HG02610 (cell line): ENCODE data around the gene GAS6.
"Not testable (repeated sequence)": the region's sequence is repeated elsewhere in the genome, so short reads cannot be mapped to it uniquely, and the experiment has no call there.

ENCODE experiments used
- ATAC-seq: cut with Tn5 transposase; IDR thresholded peaks from one replicate; pipeline ENCODE4 v1.9.1; 2021; ENCODE audit warnings: mild to moderate bottlenecking, moderate library complexity; ENCODE audit not compliant: unreplicated experiment

Gene GAS6

DNA sequence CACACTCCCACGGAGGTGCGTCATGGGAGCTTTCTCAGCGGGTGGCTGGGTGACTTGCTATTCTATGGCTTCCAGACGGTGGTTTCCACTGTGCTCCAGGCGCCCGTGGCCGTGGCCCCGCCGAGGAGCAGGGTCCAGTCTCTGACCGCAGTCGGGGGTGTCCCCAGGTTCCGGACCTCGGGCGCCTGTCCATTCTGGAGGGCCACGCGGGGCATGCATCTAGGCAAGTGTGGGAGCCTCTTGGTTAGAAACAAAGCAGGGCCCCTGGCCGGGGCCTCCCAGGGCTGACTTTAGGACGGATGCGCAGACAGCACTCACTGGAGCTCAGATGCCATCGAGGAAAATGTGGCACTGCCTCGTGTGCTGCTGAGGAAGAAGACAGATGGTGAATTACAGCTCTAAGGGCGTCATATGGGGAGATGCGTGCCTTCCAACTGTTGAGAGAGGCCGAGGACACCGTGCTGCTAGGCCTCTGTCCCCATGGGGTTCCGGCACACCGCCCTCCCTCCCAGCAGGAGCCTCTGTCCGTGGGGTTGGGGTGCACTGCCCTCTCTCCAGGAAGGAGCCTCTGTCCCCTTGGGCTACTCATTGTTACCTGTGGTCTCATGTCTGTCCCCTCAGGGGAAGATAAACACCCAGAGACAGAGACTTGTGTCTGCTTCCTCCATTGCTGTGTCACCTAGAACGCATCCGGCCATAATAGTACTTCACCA lies 66.8 kb downstream of the GAS6 start:
- no peak for ATAC-seq

DNA sequence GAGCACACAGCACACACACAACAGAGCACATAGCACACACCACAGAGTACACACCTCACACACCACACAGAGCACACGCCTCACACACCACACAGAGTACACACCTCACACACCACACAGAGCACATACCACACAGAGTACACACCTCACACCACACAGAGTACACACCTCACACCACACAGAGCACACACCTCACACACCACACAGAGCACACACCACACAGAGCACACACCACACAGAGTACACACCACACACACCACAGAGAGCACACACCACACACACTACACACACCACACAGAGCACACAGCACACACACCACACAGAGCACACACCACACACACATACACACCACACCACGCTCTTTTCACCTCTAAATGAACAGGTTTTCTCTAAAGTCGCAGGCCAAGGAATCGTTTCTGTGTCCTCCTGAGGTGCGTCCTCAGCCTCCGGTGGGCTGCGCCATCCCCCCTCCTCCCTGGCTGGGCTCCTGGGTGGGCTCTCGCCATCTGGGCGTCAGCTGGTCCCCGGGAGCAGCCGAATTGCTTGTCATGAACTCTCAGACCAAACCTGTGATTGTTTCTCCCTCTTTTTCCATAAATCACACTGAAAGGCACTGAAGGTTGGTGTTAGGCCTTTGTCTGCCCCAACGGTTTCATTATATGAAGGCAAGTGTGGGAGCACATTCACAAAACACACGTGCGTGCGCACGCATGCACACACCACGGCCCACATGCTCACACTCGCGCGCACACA lies 67.5 kb downstream of the GAS6 start:
- ATAC-seq, result no peak

DNA sequence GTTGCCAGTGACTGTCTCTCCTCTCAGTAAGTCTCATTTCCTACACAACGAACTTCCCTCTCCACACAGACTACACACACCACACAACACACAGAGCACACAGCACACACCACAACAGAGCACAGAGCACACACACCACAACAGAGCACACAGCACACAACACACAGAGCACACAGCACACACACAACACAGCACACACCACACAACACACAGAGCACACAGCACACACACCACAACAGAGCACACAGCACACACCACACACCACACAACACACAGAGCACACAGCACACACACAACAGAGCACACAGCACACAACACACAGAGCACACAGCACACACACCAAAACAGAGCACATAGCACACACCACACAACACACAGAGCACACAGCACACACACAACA lies 68.5 kb downstream of the GAS6 start:
- not testable (repeated sequence) for ATAC-seq

DNA sequence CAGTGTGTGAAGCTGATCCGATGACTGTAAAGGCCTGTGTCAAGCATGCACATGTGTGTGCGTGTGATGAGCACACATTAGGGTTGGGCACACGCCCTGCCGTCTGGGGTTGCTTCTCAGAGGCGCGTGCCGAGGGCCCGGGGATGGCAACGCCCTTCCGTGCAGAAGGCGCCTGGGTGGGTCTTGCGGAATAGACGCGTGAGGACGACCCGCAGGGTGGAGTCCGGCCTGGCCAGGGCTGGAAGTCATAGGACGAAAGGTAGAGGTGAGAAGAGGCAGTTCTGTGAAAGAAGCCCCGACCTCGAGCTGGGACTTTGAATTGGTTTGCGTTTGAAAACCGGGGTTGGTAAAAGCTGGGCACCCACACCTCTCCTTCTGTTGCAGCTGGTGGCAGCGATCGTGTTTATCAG lies 69.1 kb downstream of the GAS6 start:
- ATAC-seq, result no peak

DNA sequence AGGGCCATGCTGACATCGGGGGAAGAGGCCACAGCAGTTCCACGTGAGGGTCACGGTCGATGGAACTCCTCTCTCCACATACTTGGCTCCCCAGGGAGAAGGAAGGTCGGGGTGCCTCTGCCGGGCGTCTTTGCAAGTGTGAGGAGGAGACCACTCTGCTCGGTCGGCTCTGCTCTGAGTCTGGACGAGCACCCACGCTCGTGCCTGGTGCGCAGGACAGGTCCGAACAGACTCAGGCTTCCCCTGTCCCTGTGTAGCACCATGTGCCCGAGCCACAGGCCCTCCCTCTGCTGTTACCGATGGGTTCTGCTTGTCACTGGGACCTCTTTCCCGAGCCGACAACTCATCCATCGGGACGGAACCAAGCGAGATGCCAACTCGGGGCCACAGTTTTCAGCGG lies 69.8 kb downstream of the GAS6 start:
- no peak for ATAC-seq

DNA sequence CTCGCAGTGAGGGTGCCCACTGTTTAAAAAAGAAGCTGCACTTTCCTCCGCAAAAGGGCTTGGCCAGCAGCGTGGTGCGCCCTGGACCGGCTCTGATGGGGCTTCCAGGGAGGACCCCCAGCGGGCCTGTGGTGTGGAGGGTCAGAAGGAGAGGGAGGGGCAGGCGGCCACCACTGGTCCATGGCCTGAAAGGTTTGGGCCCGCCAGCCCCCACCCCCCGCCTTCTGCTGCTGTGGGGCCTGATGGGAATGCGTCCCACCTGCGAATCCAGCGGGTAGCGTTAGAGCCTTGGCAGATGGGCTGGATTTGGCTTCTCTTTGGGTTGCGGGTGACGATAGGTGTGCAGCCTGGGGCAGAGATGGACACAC lies 70.2 kb downstream of the GAS6 start:
- ATAC-seq, result no peak

DNA sequence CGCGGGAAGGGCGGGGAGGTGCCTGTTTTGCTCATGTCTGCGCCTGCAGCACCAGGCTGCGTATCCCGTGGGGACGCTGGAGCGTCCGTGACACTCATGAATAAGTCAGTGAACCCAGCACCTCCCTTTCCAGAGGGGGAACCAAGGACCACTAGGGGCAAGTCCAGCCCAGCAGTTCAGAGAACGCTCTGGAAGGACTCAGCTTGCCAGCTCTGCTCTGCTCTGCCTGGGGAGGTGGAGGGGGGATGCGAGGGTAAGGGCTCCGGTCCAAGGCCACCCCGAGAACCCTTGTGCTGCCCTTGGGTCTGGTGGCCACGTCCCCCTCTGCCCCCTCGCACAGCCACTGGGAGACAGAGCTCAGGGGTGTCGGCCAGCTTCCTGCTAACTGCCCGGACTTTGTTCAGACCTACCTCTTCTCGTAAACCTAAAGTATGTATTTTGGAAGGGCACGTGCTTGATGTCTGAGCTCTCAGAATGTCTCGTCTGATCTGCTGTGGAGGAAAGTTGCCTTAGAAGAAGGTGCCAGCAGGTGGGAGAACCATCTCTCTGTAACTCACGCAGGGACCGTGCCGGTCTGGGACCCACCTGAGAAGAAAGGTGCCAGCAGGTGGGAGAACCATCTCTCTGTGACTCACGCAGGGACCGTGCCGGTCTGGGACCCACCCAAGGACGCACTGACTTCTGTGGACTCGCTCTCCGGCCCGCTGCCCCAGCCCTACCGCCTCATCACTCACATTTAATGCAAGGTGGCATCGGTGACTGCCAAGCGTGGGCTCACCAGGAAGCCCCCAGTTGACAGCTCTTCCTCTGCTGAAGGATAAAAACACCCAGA lies 70.8 kb downstream of the GAS6 start:
- ATAC-seq, result no peak

DNA sequence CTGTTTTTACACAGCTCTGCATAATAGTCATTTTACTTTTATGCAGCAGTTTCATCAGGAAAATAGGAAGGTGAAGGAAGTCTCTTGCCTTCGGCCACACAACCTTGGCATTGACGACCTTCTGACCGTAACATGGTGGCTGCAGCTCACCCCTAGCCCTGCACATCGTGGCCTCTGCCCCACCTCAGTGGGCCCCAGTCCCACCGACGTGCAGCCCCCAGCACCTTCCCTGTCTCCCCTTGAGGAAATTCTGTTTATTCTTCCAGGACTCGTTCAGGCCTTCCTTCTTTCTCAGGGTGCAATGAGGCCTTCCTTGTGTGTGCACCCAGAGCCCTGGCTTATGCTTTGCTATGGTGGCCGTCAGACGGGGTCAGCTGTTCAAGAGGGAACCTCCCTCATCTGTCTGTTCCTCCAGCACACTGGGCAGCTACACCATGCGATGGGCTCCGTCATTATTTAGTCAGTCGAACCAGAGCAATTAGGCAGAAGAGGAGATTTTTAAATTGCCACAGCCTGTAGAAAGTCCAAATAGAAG lies 71.6 kb downstream of the GAS6 start:
- no peak for ATAC-seq

DNA sequence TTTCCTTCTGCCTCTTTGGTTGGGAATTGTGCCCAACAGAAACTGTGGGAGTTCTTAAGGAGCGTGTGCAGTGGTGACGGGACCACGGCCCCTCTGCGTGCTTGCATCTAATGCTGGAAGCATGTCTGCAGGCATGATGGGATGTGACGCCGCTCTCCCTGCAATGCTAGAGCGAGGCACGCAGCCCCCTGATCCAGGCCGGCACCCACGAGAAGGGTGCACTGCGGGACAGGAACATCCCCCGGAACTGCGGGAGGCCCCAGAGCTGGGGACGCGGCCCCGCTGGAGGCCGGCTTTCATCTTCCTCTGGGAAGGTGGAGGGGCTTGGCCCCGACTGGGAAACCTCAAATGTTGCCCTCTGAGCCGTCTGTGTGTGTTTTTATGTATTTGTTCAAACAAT lies 72.1 kb downstream of the GAS6 start:
- no peak for ATAC-seq

DNA sequence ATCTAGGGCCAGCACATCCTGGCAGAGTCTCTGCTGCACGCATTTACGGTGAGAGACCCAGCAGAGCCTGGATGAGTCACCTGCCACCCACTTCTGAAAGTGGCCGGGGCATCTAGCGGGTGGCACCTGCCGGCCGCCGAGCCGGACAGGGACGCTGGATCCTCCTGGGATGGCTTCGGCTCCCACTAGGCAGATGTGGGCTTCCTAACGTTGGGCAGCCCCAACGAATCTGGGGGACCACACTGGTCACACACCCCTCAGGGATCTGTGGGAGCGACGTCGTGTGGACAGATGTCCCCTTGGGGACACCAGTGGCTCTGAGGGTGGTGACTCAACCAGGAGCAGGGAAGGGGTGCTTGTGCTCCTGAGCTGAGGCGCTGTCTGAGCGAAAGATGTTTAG lies 72.7 kb downstream of the GAS6 start:
- no peak for ATAC-seq

DNA sequence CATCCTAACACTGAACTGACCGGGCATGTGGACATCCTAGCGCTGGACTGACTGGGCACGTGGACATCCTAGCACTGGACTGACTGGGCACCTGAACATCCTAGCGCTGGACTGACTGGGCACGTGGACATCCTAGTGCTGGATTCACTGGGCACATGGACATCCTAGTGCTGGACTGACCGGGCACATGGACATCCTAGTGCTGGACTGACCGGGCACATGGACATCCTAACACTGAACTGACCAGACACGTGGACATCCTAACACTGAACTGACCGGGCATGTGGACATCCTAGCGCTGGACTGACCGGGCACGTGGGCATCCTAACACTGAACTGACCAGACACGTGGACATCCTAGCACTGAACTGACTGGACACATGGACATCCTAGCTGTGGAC lies 73.9 kb downstream of the GAS6 start:
- not testable (repeated sequence) for ATAC-seq

DNA sequence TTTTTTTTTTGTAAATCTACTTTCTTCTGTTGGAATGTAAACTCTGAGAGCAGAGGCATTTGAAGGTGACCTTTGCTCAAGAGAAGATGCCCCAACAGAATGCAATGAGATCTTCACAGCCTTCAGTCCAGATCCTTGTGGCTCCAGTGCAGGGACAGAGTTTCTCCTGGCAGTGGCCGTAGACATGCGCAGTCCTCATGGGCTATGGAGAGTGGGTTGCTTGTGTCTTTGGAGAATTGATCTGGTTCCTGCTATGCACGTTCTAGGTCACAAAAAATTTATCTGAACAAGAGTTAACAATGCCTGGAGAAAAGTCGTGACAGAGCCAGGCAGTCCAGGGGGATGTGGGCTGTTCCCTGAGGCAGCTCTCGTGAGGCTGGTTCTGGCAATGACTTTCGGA lies 74.7 kb downstream of the GAS6 start:
- ATAC-seq, result no peak

DNA sequence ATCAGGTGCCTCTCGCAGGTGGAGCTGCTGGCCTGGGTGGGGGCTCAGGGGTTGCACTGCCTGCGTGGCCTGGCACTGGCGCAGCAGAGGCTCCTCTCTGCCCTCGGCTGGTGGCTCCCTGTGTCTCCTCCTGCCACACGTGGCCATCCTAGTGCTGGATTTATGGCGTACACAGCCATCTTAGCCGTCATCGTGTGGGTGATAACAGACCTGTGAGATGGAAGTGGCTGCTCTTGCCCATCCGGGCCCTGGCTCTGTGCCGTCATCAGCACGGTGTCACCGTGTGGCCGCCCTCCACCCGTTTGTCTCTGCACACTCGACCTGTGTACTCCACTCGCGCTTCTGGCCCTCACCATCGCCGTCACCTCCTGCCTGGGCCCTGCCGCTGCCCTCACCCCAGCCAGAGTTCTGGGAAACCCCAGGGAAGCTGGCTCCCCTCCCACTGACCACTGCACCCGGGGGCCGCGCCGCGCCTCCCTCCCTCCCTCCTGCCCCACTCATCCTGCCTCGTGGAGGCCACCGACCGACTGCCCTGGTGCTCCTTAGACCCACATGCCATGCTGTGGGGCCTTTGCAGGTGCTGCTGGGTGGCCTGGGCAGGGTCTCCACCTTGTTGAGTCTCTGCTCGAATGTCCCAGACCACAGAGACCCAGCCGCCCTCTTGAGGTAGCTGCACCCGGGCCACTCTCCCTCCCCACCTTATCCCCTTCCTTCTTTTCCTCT lies 75.3 kb downstream of the GAS6 start:
- no peak for ATAC-seq

DNA sequence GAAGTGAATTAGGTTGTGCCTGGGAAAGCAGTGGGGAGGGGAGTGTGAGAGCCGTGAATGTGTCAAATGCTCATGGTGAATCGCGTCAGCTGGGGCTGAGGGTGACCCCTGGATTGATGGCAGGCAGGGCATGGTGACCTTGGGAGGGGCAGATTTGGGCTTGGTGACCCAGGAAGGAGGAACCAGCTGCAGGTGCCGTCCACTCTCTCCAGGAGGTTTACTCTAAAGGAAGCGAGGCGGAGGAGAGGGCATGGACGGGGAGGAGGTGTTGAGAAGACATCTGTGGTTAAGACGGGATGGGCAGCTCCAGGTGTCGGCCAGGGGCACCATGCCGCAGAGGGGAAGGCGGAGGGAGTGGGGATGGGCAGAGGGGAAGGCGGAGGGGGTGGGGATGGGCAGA lies 76.2 kb downstream of the GAS6 start:
- ATAC-seq, result no peak

DNA sequence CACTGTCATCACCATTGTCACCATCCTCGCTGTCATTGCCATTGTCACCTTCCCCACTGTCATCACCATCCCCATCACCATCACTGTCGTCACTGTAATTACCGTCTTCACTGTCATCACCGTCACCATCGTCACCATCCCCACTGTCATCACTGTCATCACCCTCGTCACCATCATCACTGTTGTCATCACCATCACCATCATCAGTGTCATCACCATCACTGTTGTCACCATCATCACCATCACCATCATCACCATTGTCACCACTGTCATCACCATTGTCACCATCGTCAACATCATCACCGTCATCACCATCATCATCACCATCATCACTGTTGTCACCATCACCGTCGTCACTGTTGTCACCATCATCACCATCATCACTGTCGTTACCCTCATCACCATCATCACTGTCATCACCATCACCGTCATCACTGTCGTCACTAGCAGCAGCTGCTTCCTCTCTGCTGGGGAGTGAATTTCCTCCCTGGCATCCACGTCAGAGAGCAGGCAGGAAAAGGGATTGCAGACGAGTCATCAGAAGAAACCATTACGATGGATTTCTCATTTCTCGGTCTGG lies 77.5 kb downstream of the GAS6 start:
- ATAC-seq, result no peak

DNA sequence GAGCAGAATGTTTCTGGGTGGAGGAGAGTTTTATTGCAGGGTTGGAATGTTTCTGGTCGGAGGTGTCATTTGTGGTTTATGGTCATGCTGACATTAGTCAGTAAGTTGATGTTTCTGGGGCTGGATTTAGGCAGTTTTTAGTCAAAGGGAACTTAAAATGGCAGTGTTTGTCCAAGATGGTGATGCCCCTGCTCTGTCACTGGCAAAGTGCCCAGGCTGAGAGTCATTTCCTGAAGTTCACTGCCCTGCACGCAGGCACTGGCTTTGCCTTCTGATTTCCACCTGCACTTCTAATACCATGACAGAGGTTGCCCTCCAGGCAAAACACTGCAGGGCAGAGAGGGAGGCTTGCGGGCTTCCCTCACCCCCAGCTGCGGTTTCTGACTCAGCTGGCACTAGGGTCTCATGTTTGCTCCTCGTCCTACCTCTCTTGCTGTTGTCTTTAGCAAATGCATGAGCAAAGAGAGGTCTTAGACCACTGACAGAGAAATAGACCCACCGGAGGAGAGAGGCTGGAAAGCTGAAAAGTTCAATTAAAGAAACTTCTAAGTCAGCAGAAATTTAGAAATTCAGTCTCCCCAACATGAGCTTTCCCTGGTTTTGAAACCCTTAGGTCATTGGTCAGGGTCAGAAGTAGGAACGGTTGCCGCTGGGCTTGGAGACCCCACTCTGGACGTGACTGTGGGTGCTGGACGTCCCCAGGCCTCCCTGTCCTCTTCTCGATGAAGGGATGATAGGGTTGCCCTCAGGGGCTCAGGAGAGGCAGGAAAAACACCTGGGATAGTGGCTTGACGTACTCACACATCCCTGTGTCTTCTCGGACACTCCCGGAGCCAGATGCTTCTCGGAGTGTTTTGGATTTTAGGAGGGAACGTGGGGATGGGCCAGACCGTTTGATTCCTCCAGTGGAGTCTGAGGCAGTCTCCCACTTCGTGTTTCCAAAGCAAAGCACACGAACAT lies 78.5 kb downstream of the GAS6 start:
- ATAC-seq, result no peak

DNA sequence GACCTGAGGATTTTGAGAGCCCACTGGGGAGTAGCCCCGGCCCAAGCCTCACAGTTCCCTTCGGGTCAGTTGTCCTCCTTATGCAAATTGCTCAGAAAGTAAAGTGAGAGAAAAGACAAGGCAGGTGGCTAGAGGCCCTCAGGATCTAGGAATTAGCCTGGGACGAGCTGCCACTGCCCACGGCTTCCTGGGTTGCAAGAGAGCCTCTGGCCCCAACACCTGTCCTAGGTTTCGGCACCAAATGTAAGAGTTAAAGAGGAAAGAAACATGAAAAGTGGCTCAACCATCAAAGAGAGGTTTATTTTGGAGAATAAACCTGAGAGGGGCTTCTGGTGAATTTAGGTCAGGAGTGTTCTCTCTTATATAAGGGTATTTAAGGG lies 79.2 kb downstream of the GAS6 start:
- no peak for ATAC-seq

DNA sequence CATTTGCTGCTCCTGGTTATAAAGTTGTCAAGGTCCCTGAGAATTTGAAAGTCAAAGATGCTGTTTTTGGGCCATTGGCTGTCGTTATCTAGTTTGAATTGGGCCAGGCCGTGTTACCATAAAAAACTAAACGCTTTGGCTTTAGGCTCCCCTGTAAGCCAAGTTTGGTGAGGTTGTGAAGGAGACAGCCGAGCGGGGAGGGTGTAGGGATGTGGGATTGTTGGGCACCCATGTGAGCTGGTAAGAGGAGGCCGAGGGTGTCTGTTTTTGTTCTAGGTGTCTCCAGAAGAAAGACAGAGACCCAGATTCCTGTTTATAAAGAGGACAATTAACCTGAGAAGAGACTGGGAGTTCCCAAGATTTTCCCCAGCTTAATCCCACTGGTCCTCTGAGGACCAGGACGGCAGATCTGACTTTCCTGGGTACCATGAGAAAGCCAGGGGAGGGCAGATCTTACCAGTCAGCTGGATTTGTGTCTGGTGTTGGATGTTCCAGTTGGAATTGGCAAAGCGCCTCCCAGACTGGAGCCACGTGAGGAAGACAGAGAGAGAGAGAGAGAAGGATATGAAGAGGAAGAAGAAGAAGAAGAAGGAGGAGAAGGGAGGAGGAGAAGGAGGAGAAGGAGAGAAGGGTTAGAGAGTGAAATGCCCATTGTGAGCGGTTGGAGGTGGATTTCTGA lies 79.8 kb downstream of the GAS6 start:
- ATAC-seq, result no peak
